GM18520 (cell line): ENCODE data around the gene PRICKLE2.
"Not testable (repeated sequence)": the region's sequence is repeated elsewhere in the genome, so short reads cannot be mapped to it uniquely, and the experiment has no call there.

ENCODE experiments used
- ATAC-seq: cut with Tn5 transposase; IDR thresholded peaks from one replicate; pipeline ENCODE4 v1.9.1; 2021; ENCODE audit not compliant: unreplicated experiment

The PRICKLE2 gene

DNA sequence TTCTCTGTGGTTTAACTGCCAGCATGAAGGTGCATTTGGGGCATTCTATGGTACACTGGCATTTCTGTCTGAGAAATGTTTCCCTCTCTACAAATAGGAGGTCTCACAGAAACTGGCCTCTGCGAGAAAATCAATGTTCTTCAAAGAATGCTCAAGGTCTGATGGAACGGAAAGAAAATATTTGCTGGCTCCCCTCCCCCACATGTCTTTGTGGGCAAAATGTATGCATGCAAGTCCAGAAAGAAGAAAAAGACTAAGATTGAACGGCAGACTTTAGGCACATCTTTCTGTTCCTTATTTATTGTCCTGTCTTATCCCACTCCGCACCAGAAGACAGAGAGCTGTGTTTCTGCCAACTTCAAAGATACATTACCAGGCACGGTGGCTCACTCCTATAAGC is 118.1 kb downstream of the PRICKLE2 start:
- ATAC-seq, result no peak

GRCh38 chr3:64105816-64106215 is 119.5 kb downstream of the PRICKLE2 start:
- no peak for ATAC-seq

- peak; percentile 34 for ATAC-seq
Observed at GRCh38 chr3:64104691-64105111, 120.6 kb downstream of the PRICKLE2 start.

GRCh38 chr3:64104006-64104405 is 121.3 kb downstream of the PRICKLE2 start:
- no peak for ATAC-seq

DNA sequence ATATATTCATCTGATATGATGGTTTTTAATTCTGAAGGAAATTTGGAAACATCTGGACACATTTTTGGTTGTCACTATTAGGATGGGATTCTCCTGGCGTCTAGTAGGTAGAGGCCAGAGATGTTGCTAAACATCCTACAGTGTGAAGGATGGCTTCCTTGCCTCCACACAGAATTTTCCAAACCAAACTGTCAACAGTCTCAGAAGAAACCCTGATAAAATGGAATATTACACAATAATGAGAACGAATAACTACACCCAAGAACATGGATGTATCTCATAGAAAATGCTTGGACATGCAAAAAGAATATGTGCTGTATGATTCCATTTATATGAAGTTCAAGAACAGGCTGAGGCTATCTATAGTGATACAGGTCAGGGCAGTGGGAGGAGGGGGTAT is 122.1 kb downstream of the PRICKLE2 start:
- ATAC-seq, result no peak

- no peak for ATAC-seq
Observed at GRCh38 chr3:64102147-64102546, 123.1 kb downstream of the PRICKLE2 start.

DNA sequence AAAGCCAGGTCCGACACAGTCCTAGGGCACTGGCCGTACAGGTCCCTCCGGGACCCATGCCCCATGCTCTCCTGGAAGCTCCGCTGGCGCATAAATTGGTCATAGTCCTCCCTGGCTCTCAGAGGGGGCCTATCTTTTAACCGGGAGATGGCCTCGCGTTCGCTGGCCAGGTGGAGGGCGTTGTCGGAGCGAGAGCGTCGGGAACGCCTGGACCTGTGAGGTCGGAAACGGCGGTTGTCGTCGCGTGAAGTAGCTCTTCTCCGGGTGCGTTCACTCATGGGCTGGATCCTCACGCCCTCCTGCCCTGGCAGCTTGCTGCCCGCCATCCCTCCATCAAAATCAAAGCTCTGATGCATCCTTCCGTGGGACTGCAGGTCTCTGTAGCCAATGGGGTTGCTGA is 126.0 kb downstream of the PRICKLE2 start:
- ATAC-seq, result no peak

- no peak for ATAC-seq
Observed at GRCh38 chr3:64098670-64099069, 126.6 kb downstream of the PRICKLE2 start.

DNA sequence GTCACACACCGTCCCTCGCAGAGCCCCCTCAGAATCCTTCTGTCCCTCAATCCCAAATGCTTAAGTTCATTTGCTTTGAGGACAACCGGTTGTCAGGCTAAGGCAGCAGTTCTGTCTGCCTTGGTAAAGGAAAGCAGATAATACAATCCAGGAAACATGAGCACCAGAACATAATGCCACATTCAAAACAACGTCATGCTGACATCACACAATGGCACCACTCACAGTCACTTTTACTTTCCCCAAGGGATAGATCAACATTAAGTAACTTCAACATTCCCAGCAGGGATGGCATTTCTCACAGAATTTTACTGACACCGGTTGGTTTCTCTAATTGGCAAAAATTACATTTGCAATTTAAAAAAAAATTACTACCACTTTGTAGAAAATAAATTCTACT is 127.3 kb downstream of the PRICKLE2 start:
- no peak for ATAC-seq

GRCh38 chr3:64095802-64096201 is 129.5 kb downstream of the PRICKLE2 start:
- no peak for ATAC-seq

- ATAC-seq, result no peak
Observed at GRCh38 chr3:64094713-64095079, 130.6 kb downstream of the PRICKLE2 start.

- no peak for ATAC-seq
Observed at GRCh38 chr3:64093825-64094712, 131.2 kb downstream of the PRICKLE2 start.

- no peak for ATAC-seq
Observed at GRCh38 chr3:64093211-64093610, 132.1 kb downstream of the PRICKLE2 start.

DNA sequence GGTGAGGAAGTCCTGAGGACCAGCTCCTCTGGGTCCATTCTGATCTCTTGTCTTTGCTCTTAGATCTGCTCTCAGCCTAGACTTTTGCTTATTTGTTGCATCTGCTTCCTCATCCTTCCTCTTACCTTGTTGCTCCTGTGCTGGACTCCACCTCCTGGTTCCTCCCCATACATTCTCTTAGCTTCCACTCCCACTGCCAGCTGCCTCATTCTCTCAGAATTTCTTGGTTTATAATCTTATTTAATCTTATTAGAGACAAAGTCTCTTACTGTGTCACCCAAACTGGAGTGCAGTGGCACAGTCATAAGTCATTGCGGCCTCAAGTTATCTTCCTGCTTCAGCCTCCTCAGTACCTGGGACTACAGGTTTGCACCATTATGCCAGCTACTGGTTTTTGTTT is 133.8 kb downstream of the PRICKLE2 start:
- no peak for ATAC-seq

DNA sequence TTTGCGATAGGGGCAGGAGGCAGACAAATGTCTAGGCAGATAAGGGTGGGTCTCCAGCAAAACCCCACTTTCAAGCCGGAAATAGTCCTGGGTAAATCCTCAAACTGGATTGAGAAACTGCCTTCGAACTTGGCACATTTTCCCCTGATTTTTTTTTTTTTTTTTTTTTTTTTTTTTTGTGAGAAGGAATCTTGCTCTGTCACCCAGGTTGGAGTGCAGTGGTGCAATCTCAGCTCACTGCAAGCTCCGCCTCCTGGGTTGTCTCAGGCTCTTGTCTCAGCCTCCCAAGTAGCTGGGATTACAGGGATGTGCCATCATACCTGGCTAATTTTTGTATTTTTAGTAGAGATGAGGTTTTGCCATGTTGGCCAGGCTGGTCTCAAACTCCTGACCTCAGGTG is 135.9 kb downstream of the PRICKLE2 start:
- ATAC-seq, result not testable (repeated sequence)

GRCh38 chr3:64088408-64089205 is 136.7 kb downstream of the PRICKLE2 start:
- ATAC-seq, result no peak

DNA sequence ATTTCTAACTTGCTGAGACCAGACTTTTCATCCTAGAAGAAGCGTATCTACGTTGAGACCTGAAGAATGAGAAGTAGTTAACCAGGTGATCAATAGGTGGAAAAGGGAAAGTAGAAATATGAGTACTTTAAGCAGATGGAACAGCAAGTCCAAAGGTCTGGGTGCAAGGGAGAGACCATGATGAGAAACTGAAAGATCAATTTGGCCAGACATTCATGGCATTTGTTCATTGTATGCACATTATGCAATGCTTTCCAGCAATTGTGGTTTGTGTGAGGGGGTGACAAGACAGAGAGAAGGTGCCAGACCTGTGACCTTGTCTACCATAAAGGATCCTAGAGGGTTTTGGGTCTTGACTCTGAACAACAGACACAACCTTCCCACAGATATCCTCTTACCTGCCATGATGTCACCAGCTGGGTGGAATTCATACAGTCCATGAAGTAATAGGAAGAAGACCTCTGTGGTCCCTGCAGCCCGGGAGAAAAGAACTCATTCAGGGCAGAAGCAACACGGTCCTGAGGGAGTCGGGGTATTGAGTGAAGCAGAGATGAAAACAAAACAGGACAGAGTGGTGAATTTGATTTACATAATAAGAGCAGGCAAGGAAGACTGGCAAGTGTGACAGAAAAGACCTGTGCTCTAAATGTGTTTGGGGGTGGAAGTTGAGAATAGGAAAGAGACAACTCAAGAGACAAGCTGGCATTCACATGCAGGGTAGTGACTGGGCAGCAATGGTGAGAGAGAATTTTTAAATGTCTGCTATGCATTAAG is 138.6 kb downstream of the PRICKLE2 start:
- ATAC-seq, result no peak

DNA sequence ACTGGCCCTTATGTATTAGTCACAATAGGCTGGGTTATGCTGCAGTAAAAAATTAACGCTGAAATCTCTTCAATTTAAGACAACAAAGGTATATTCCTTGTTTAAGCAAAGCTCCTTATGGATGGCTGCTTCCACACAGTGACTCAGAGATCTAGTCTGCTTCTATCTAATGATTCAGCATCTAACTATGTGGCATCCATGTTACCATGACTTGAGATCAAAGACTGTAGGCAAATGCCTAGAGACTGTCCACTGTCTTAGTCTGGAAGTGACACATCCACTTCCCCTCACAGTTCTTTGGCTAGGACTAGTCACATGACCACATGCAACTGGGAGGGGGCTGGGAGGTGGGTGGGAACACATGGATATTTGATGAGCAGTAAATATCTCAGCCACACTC is 140.6 kb downstream of the PRICKLE2 start:
- no peak for ATAC-seq

DNA sequence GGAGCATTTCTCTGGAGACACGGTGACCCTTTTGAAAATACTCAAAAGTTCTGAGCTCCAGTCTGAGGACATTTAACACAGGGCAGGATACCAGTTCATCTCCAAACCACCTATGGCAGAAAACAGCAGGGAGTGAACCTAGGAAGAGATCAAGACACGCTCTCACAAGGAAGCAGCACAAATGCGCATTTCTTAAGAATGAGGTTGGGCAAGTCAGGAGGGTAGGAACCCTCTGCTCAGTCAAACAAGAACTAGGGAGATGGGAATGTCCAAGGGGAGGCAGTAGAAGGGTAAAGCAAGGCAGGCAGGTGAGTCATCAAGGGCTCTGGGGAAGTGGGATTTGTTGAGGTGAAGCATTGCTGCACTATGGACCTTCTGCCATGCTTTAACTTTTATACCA is 141.7 kb downstream of the PRICKLE2 start:
- no peak for ATAC-seq

GRCh38 chr3:64082961-64083541 is 142.2 kb downstream of the PRICKLE2 start:
- no peak for ATAC-seq

GRCh38 chr3:64082411-64082810 is 142.9 kb downstream of the PRICKLE2 start:
- ATAC-seq, result no peak
